HepG2 (cell line): ENCODE data around the gene TTLL13. TPM values are rescaled to one million over a fixed set of nuclear protein-coding genes. Genes with fewer than 3 reads are reported as not detected.

Experiments
- ASH2L ChIP-seq: fragments of 300-600, 200-600 bp; sonication (generic); IDR thresholded peaks from 2 replicates; pipeline ENCODE4 v1.7.0; 2017; ENCODE audit warnings: low read depth, mild to moderate bottlenecking, moderate library complexity, mixed read lengths, low read length; ENCODE audit not compliant: insufficient read length
- DDIT3 ChIP-seq: sonication (generic); formaldehyde crosslinking; IDR thresholded peaks from 2 replicates; pipeline ENCODE4 v1.4.0; 2020; ENCODE audit warnings: mild to moderate bottlenecking, missing genetic modification reagents
- ESRRA ChIP-seq: sonication (generic); formaldehyde crosslinking; IDR thresholded peaks from 2 replicates; pipeline ENCODE4 v1.5.1; 2020; ENCODE audit warnings: mild to moderate bottlenecking, low read depth, missing genetic modification reagents
- KAT2B ChIP-seq: fragments of 150-350 bp; IDR thresholded peaks from 2 replicates; pipeline ENCODE4 v1.6.1; 2014; ENCODE audit warnings: low read depth, low read length, borderline replicate concordance
- MAZ ChIP-seq, 2 experiments: sonication (generic) in 1 of 2; formaldehyde crosslinking in 1 of 2; IDR thresholded peaks; 2 replicates each; pipeline versions ENCODE4 v1.5.0 to v1.6.1; 2012 to 2020; ENCODE audit warnings: low read depth in 2 of 2, mild to moderate bottlenecking in 2 of 2, borderline replicate concordance in 1 of 2, improper control_type of control experiment in 1 of 2, low read length in 1 of 2, missing genetic modification reagents in 1 of 2, moderate library complexity in 1 of 2
- PAWR ChIP-seq: sonication (generic); formaldehyde crosslinking; IDR thresholded peaks from 2 replicates; pipeline ENCODE4 v1.4.0; 2020; ENCODE audit warnings: missing genetic modification reagents, mild to moderate bottlenecking, borderline replicate concordance
- PLRG1 ChIP-seq: fragments of 450-650 bp; conservative IDR thresholded peaks from 2 replicates; pipeline ENCODE4 v1.6.1; 2016
- POLR2AphosphoS2 ChIP-seq: IDR thresholded peaks from 2 replicates; pipeline ENCODE4 v1.6.1; 2011; ENCODE audit warnings: low read depth, low read length, improper control_type of control experiment
- SMARCC2 ChIP-seq: fragments of 450-650 bp; IDR thresholded peaks from 2 replicates; pipeline ENCODE4 v1.6.1; 2017; ENCODE audit warnings: antibody characterized with exemption, mild to moderate bottlenecking
- ZFP91 ChIP-seq: sonication (generic); formaldehyde crosslinking; IDR thresholded peaks from 2 replicates; pipeline ENCODE4 v1.9.0; 2022; ENCODE audit warnings: missing genetic modification reagents, mild to moderate bottlenecking, borderline replicate concordance
- ZKSCAN1 ChIP-seq: fragments of 150-350 bp; IDR thresholded peaks from 2 replicates; pipeline ENCODE4 v1.6.1; 2014; ENCODE audit warnings: low read length
- ZNF121 ChIP-seq: sonication (generic); formaldehyde crosslinking; IDR thresholded peaks from 2 replicates; pipeline ENCODE4 v1.5.0; 2020; ENCODE audit warnings: mild to moderate bottlenecking, missing genetic modification reagents
- ZNF564 ChIP-seq: sonication (generic); formaldehyde crosslinking; IDR thresholded peaks from 2 replicates; pipeline ENCODE4 v1.8.1; 2023; ENCODE audit warnings: mild to moderate bottlenecking, missing genetic modification reagents
- ZNF782 ChIP-seq: sonication (generic); formaldehyde crosslinking; IDR thresholded peaks from 2 replicates; pipeline ENCODE4 v1.4.0; 2020; ENCODE audit warnings: missing genetic modification reagents, mild to moderate bottlenecking, borderline replicate concordance
- polyA plus RNA-seq, 8 experiments: library from polyadenylated mRNA; depleted of rRNA in 3 of 8; stranded (reverse) in 7 of 8; unstranded in 1 of 8; fragments of >200 nt; fragmentation: Illumina TruSeq in 4 of 8; extraction: Trizol in 4 of 8; gene quantifications; 2 replicates each; pipeline versions ENCODE4 v1.2.1 to v1.2.3, GENCODE V29; 2011 to 2016; ENCODE audit warnings: low read depth in 4 of 8, missing spikeins in 1 of 8, mixed read lengths in 1 of 8; ENCODE audit not compliant: insufficient read depth in 1 of 8
- total RNA-seq, 5 experiments: library from RNA; depleted of rRNA; stranded (reverse); fragments of >200 nt; fragmentation: Illumina TruSeq; extraction: Trizol; gene quantifications; 2 replicates each; pipeline ENCODE4 v1.2.3, GENCODE V29; 2016; ENCODE audit warnings: low read depth in 1 of 5
- TF ChIP-seq, protein P1 (sequence below): sonication (generic); formaldehyde crosslinking; IDR thresholded peaks from 2 replicates; pipeline ENCODE4 v1.5.0; 2020; ENCODE audit warnings: mild to moderate bottlenecking, missing genetic modification reagents, moderate library complexity
- TF ChIP-seq, protein P2 (sequence below): sonication (generic); formaldehyde crosslinking; IDR thresholded peaks from 2 replicates; pipeline ENCODE4; 2020; ENCODE audit warnings: missing genetic modification reagents, mild to moderate bottlenecking, borderline replicate concordance
- TF ChIP-seq, protein P3 (sequence below): IDR thresholded peaks from 2 replicates; pipeline ENCODE4 v1.6.1; 2016; ENCODE audit warnings: missing compliant biosample characterization, missing genetic modification reagents, borderline replicate concordance
- TF ChIP-seq, protein P4 (sequence below): sonication (generic); formaldehyde crosslinking; IDR thresholded peaks from 2 replicates; pipeline ENCODE4 v1.4.0; 2020; ENCODE audit warnings: missing genetic modification reagents

The TTLL13 gene
- total and polyA plus RNA-seq, 2 of the 13 experiments (the other 11 are each of a cell fraction or from before 2014, with no cell fraction given), result 0.07 to 0.29 TPM

GRCh38 chr15:90249203-90249863, at the start of gene TTLL13 (continued):
- TF ChIP-seq ZFP91 (CRISPR knock-in tag), result peak; percentile 61; the same call in 1 of the 2 replicates
- no peak for TF ChIP-seq PAWR (CRISPR knock-in tag)
- no peak for TF ChIP-seq DDIT3 (CRISPR knock-in tag)
- TF ChIP-seq, protein P1, sequence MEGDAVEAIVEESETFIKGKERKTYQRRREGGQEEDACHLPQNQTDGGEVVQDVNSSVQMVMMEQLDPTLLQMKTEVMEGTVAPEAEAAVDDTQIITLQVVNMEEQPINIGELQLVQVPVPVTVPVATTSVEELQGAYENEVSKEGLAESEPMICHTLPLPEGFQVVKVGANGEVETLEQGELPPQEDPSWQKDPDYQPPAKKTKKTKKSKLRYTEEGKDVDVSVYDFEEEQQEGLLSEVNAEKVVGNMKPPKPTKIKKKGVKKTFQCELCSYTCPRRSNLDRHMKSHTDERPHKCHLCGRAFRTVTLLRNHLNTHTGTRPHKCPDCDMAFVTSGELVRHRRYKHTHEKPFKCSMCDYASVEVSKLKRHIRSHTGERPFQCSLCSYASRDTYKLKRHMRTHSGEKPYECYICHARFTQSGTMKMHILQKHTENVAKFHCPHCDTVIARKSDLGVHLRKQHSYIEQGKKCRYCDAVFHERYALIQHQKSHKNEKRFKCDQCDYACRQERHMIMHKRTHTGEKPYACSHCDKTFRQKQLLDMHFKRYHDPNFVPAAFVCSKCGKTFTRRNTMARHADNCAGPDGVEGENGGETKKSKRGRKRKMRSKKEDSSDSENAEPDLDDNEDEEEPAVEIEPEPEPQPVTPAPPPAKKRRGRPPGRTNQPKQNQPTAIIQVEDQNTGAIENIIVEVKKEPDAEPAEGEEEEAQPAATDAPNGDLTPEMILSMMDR (CRISPR knock-in tag), result peak; percentile 35
- TF ChIP-seq, protein P2, sequence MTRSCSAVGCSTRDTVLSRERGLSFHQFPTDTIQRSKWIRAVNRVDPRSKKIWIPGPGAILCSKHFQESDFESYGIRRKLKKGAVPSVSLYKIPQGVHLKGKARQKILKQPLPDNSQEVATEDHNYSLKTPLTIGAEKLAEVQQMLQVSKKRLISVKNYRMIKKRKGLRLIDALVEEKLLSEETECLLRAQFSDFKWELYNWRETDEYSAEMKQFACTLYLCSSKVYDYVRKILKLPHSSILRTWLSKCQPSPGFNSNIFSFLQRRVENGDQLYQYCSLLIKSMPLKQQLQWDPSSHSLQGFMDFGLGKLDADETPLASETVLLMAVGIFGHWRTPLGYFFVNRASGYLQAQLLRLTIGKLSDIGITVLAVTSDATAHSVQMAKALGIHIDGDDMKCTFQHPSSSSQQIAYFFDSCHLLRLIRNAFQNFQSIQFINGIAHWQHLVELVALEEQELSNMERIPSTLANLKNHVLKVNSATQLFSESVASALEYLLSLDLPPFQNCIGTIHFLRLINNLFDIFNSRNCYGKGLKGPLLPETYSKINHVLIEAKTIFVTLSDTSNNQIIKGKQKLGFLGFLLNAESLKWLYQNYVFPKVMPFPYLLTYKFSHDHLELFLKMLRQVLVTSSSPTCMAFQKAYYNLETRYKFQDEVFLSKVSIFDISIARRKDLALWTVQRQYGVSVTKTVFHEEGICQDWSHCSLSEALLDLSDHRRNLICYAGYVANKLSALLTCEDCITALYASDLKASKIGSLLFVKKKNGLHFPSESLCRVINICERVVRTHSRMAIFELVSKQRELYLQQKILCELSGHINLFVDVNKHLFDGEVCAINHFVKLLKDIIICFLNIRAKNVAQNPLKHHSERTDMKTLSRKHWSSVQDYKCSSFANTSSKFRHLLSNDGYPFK (CRISPR knock-in tag), result peak; percentile 69; the same call in 1 of the 2 replicates
- TF ChIP-seq SMARCC2, result no peak
- no peak for TF ChIP-seq ZKSCAN1
- TF ChIP-seq, protein P3, sequence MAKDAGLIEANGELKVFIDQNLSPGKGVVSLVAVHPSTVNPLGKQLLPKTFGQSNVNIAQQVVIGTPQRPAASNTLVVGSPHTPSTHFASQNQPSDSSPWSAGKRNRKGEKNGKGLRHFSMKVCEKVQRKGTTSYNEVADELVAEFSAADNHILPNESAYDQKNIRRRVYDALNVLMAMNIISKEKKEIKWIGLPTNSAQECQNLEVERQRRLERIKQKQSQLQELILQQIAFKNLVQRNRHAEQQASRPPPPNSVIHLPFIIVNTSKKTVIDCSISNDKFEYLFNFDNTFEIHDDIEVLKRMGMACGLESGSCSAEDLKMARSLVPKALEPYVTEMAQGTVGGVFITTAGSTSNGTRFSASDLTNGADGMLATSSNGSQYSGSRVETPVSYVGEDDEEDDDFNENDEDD (CRISPR knock-in tag), result peak; percentile 84
- no peak for TF ChIP-seq ZNF564 (CRISPR knock-in tag)
- no peak for TF ChIP-seq ASH2L
- TF ChIP-seq ZNF121 (CRISPR knock-in tag), result peak; percentile 71
- TF ChIP-seq POLR2AphosphoS2, result no peak
- TF ChIP-seq ZNF782 (CRISPR knock-in tag), result no peak
- TF ChIP-seq ESRRA (CRISPR knock-in tag), result no peak
- TF ChIP-seq PLRG1, result no peak
- TF ChIP-seq MAZ (IDR thresholded peaks at IDR 0.05; ENCODE audit: borderline replicate concordance, low read depth, low read length), result peak; percentile 25; the same call in 1 of the 2 replicates
- no peak; the same call in 1 of the 2 replicates for TF ChIP-seq MAZ (CRISPR knock-in tag; IDR thresholded peaks at IDR 0.05; ENCODE audit: low read depth)
- TF ChIP-seq KAT2B, result no peak
- TF ChIP-seq, protein P4, sequence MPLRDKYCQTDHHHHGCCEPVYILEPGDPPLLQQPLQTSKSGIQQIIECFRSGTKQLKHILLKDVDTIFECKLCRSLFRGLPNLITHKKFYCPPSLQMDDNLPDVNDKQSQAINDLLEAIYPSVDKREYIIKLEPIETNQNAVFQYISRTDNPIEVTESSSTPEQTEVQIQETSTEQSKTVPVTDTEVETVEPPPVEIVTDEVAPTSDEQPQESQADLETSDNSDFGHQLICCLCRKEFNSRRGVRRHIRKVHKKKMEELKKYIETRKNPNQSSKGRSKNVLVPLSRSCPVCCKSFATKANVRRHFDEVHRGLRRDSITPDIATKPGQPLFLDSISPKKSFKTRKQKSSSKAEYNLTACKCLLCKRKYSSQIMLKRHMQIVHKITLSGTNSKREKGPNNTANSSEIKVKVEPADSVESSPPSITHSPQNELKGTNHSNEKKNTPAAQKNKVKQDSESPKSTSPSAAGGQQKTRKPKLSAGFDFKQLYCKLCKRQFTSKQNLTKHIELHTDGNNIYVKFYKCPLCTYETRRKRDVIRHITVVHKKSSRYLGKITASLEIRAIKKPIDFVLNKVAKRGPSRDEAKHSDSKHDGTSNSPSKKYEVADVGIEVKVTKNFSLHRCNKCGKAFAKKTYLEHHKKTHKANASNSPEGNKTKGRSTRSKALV, result no peak
